Mesendoderm (in vitro differentiated cells): ENCODE measurements around the gene ARMC7.

ENCODE experiments used
- DNase-seq: peaks from one replicate; pipeline ENCODE4 v3.0.0; 2013
- H2AK5ac ChIP-seq: 2 replicates; pipeline ENCODE4 v1.6.1; 2013; ENCODE audit warnings: low read length, inconsistent platforms
- H2BK120ac ChIP-seq: 2 replicates; pipeline ENCODE4 v1.6.1; 2013; ENCODE audit warnings: low read depth, mild to moderate bottlenecking, low read length, moderate library complexity, mixed read lengths
- H2BK15ac ChIP-seq: replicated peaks from 2 replicates; pipeline ENCODE4 v1.6.1; 2013; ENCODE audit warnings: low read depth, mild to moderate bottlenecking, moderate library complexity
- H2BK5ac ChIP-seq: 2 replicates; pipeline ENCODE4 v1.6.1; 2013; ENCODE audit warnings: low read length, inconsistent platforms
- H3K18ac ChIP-seq: 2 replicates; pipeline ENCODE4 v1.6.1; 2013; ENCODE audit warnings: mild to moderate bottlenecking, low read length, mixed read lengths
- H3K23ac ChIP-seq: one replicate; pipeline ENCODE4 v1.6.1; 2013; ENCODE audit warnings: low read length
- H3K27ac ChIP-seq: 2 replicates; pipeline ENCODE4 v1.5.1; 2013; ENCODE audit warnings: low read depth, mild to moderate bottlenecking, inconsistent platforms, low read length, moderate library complexity
- H3K27me3 ChIP-seq: 2 replicates; pipeline ENCODE4 v1.6.1; 2013; ENCODE audit warnings: low read length, control low read depth, mild to moderate bottlenecking, inconsistent platforms; ENCODE audit not compliant: insufficient read depth, poor library complexity
- H3K36me3 ChIP-seq: 2 replicates; pipeline ENCODE4 v1.6.1; 2013; ENCODE audit warnings: low read length, inconsistent platforms; ENCODE audit not compliant: control insufficient read depth, insufficient read depth
- H3K4ac ChIP-seq: one replicate; pipeline ENCODE4 v1.6.1; 2013; ENCODE audit warnings: low read depth, mild to moderate bottlenecking, low read length, moderate library complexity
- H3K4me1 ChIP-seq: 2 replicates; pipeline ENCODE4 v1.6.1; 2013; ENCODE audit warnings: low read depth, low read length, inconsistent platforms; ENCODE audit not compliant: control insufficient read depth
- H3K4me2 ChIP-seq: 2 replicates; pipeline ENCODE4 v1.6.1; 2013; ENCODE audit warnings: low read length
- H3K4me3 ChIP-seq: 2 replicates; pipeline ENCODE4 v1.5.1; 2013; ENCODE audit warnings: mild to moderate bottlenecking, low read length
- H3K56ac ChIP-seq: one replicate; pipeline ENCODE4 v1.6.1; 2013; ENCODE audit warnings: low read length
- H3K79me1 ChIP-seq: 2 replicates; pipeline ENCODE4 v1.6.1; 2013; ENCODE audit warnings: low read length, inconsistent platforms
- H3K79me2 ChIP-seq: 2 replicates; pipeline ENCODE4 v1.6.1; 2013; ENCODE audit warnings: mild to moderate bottlenecking, low read length; ENCODE audit not compliant: control insufficient read depth, insufficient read depth
- H3K9ac ChIP-seq: 2 replicates; pipeline ENCODE4 v1.6.1; 2013; ENCODE audit warnings: low read length, inconsistent platforms
- H4K5ac ChIP-seq: one replicate; pipeline ENCODE4 v1.6.1; 2013; ENCODE audit warnings: low read length
- H4K8ac ChIP-seq: one replicate; pipeline ENCODE4 v1.6.1; 2013; ENCODE audit warnings: low read depth, mild to moderate bottlenecking, control low read depth, low read length, moderate library complexity
- WGBS: extraction: QIAGEN DNeasy Blood & Tissue Kit; methylation state at CpG from one replicate; pipeline ENCODE4 v1.1.7; 2013; ENCODE audit warnings: low lambda C conversion rate, missing lambda C conversion rate; ENCODE audit not compliant: insufficient coverage; ENCODE audit errors: extremely low coverage; 5-methylcytosine and 5-hydroxymethylcytosine counted together

Gene ARMC7

DNA sequence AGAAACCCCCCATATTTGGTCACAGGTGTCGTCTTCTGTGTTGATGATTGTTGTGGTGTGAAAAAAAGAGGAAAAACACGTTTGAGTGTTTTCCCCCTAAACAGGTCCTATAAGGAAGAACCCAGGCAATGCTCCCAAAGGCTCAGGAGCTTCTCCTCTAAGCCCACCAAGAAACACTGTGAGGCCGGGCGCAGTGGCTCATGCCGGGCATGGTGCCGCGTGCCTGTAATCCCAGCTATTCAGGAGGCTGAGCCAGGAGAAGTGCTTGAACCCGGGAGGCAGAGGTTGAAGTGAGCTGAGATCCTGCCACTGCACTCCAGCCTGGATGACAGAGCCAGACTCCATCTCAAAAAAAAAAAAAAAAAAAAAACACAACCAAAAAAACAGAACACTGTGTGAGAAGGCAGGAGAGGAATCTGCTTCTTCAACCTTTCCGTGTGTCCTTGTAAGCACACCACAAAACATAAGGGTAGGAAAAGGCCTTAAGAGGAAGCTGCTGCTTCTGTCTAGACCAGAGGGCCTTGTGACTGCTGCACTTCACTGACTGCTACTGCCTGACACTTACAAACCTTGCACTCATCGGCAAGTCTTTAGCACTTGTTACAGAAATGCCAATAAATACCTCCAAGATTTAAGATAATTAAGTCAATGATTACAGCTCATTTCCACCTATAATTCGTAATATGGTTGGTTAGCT lies 35.2 kb downstream of the ARMC7 start:
- no peaks in the 10 kb centered on the region for H3K4me1 ChIP-seq
- H3K18ac ChIP-seq, result no peak overlapping the region
- no peak overlapping the region for H4K8ac ChIP-seq
- H3K36me3 ChIP-seq, result peaks cover 26% of the 10 kb centered on the region
- H3K9ac ChIP-seq, result no peak overlapping the region
- no peak overlapping the region for H2BK5ac ChIP-seq
- H3K79me1 ChIP-seq, result peaks cover 11% of the 10 kb centered on the region
- H2BK120ac ChIP-seq, result no peak overlapping the region
- H4K5ac ChIP-seq, result no peak overlapping the region
- H3K27me3 ChIP-seq, result no peaks in the 10 kb centered on the region
- H2AK5ac ChIP-seq, result no peak overlapping the region
- no peak overlapping the region for H2BK15ac ChIP-seq
- H3K4ac ChIP-seq, result no peak overlapping the region
- no peak overlapping the region for H3K4me3 ChIP-seq
- H3K27ac ChIP-seq, result no peak overlapping the region
- H3K23ac ChIP-seq, result no peak overlapping the region
- no CpG with 5 or more reads among the region's 11 CpGs for WGBS
- H3K79me2 ChIP-seq, result peaks cover 19% of the 10 kb centered on the region
- no peak for DNase-seq
- H3K56ac ChIP-seq, result no peak overlapping the region
- H3K4me2 ChIP-seq, result no peak overlapping the region

DNA sequence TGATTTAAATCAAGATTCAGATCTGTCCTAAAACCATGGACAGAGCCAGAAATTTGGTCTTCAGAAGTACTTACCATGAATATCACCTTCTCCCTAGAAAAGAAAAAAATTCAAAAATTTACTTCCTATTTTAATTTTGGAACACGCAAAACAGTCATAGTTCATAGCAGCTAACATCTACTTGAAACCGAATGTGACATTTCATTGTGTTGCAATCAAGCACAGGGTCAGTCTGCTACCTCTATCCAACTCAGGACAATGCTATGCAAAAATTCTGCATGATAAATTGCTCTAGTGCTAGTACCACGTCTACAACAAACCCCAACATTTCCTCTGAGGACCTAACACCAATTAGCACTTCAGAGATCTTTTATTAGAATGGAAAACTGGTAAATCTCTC lies 36.8 kb downstream of the ARMC7 start:
- peaks cover 11% of the 10 kb centered on the region for H3K79me1 ChIP-seq
- H3K4ac ChIP-seq, result no peak overlapping the region
- H2BK15ac ChIP-seq, result no peak overlapping the region
- no CpG with 5 or more reads among the region's 3 CpGs for WGBS
- no peak overlapping the region for H3K4me3 ChIP-seq
- H3K27ac ChIP-seq, result no peak overlapping the region
- H3K18ac ChIP-seq, result no peak overlapping the region
- H3K4me1 ChIP-seq, result no peaks in the 10 kb centered on the region
- H3K4me2 ChIP-seq, result no peak overlapping the region
- H3K27me3 ChIP-seq, result no peaks in the 10 kb centered on the region
- no peak overlapping the region for H3K9ac ChIP-seq
- peaks cover 26% of the 10 kb centered on the region for H3K36me3 ChIP-seq
- H2BK120ac ChIP-seq, result no peak overlapping the region
- no peak overlapping the region for H4K5ac ChIP-seq
- H3K79me2 ChIP-seq, result peaks cover 35% of the 10 kb centered on the region
- no peak overlapping the region for H2AK5ac ChIP-seq
- no peak overlapping the region for H3K56ac ChIP-seq
- H2BK5ac ChIP-seq, result no peak overlapping the region
- H4K8ac ChIP-seq, result no peak overlapping the region
- no peak for DNase-seq
- no peak overlapping the region for H3K23ac ChIP-seq

DNA sequence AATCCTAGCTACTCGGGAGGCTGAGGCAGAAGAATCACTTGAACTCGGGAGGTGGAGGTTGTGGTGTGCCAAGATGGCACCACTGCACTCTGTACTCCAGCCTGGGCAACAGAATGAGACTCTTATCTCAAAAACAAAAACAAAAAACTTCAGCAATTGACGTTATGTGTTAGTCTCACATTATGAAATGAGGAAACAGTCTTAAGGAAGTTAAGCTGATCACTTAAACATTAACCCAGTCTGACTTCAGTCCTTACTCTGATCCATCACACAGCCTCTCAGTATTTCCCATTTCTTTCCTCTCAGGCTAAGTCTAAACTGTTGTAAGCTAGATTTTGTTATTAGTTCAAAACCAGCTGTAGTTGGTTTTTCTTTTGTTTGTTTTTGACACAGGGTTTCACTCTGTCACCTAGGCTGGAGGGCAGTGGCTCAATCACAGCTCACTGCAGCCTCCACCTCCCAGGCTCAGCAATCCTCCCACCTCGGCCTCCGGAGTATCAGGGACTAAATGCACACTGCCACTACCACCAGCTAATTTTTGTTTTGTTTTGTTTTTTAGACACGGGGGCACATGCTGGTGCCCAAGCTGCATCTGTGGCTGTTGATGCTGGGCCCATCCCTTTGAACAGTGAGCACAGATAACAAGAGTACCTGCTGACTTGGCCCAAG lies 38.2 kb downstream of the ARMC7 start:
- no peak overlapping the region for H3K4ac ChIP-seq
- H3K79me2 ChIP-seq, result peaks cover 48% of the 10 kb centered on the region
- no CpG with 5 or more reads among the region's 6 CpGs for WGBS
- no peaks in the 10 kb centered on the region for H3K4me1 ChIP-seq
- H2BK120ac ChIP-seq, result no peak overlapping the region
- H3K23ac ChIP-seq, result no peak overlapping the region
- no peak overlapping the region for H3K56ac ChIP-seq
- H3K18ac ChIP-seq, result no peak overlapping the region
- no peak overlapping the region for H3K4me3 ChIP-seq
- no peak for DNase-seq
- H2BK5ac ChIP-seq, result no peak overlapping the region
- H2AK5ac ChIP-seq, result no peak overlapping the region
- no peak overlapping the region for H3K4me2 ChIP-seq
- no peak overlapping the region for H3K9ac ChIP-seq
- no peaks in the 10 kb centered on the region for H3K27me3 ChIP-seq
- no peak overlapping the region for H2BK15ac ChIP-seq
- no peak overlapping the region for H4K5ac ChIP-seq
- H3K27ac ChIP-seq, result no peak overlapping the region
- peaks cover 9% of the 10 kb centered on the region for H3K79me1 ChIP-seq
- H4K8ac ChIP-seq, result no peak overlapping the region
- peaks cover 23% of the 10 kb centered on the region for H3K36me3 ChIP-seq

GRCh38 chr17:75151930-75152329 lies 42.2 kb downstream of the ARMC7 start:
- H3K36me3 ChIP-seq, result peaks cover 7% of the 10 kb centered on the region
- H3K9ac ChIP-seq, result peak overlapping the region; percentile 92
- H3K79me1 ChIP-seq, result peaks cover 2% of the 10 kb centered on the region
- H4K5ac ChIP-seq, result no peak overlapping the region
- H3K4me2 ChIP-seq, result peak overlapping the region; percentile 21
- H2BK120ac ChIP-seq, result no peak overlapping the region
- no peaks in the 10 kb centered on the region for H3K27me3 ChIP-seq
- no peak overlapping the region for H2BK15ac ChIP-seq
- H3K18ac ChIP-seq, result no peak overlapping the region
- no peak overlapping the region for H3K23ac ChIP-seq
- H2BK5ac ChIP-seq, result no peak overlapping the region
- H3K4me3 ChIP-seq, result no peak overlapping the region
- H4K8ac ChIP-seq, result no peak overlapping the region
- peaks cover 60% of the 10 kb centered on the region for H3K79me2 ChIP-seq
- H3K27ac ChIP-seq, result no peak overlapping the region
- H2AK5ac ChIP-seq, result no peak overlapping the region
- H3K4me1 ChIP-seq, result peaks cover 2% of the 10 kb centered on the region
- peak; percentile 63 for DNase-seq
- no peak overlapping the region for H3K4ac ChIP-seq
- H3K56ac ChIP-seq, result no peak overlapping the region
- WGBS, result no CpG with 5 or more reads among the region's 6 CpGs

DNA sequence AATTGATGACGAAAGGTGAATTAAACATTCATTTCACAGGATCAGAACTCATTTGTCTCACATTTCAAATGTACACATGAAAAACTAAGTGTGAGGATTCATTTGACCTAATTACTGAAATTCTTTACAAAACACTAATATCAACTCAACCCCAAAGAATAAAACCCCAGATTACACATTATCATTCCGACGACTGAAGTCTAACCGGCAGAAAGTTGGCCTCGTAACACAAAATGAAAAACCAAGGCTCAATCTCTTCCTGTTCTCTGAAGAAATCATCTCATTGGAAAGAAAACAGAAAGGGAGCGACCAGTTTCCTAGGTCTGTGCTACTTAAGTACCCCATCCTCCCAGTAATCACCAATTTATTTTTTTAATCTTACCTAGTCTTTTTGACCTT lies 42.8 kb downstream of the ARMC7 start:
- no peaks in the 10 kb centered on the region for H3K27me3 ChIP-seq
- WGBS, result no CpG with 5 or more reads among the region's 6 CpGs
- no peak overlapping the region for H2BK15ac ChIP-seq
- no peak overlapping the region for H3K27ac ChIP-seq
- DNase-seq, result no peak
- H3K23ac ChIP-seq, result peak overlapping the region; percentile 90
- H2BK120ac ChIP-seq, result no peak overlapping the region
- H3K79me2 ChIP-seq, result peaks cover 60% of the 10 kb centered on the region
- H3K4me3 ChIP-seq, result peak overlapping the region; percentile 97
- peaks cover 3% of the 10 kb centered on the region for H3K36me3 ChIP-seq
- H3K4ac ChIP-seq, result no peak overlapping the region
- H4K5ac ChIP-seq, result no peak overlapping the region
- peak overlapping the region; percentile 100 for H3K56ac ChIP-seq
- peaks cover 2% of the 10 kb centered on the region for H3K4me1 ChIP-seq
- H3K18ac ChIP-seq, result peak overlapping the region; percentile 53
- H2BK5ac ChIP-seq, result no peak overlapping the region
- no peaks in the 10 kb centered on the region for H3K79me1 ChIP-seq
- H3K9ac ChIP-seq, result peak overlapping the region; percentile 92
- H2AK5ac ChIP-seq, result no peak overlapping the region
- no peak overlapping the region for H4K8ac ChIP-seq
- H3K4me2 ChIP-seq, result peak overlapping the region; percentile 93
